HCT116 (cell line): ENCODE measurements around the gene RBM8A. TPM values are rescaled to one million over a fixed set of nuclear protein-coding genes. Genes with fewer than 3 reads are reported as not detected.

Experiments used
- ATAC-seq: fragments of 200-7000 bp; cut with Tn5 transposase; 2 replicates; pipeline ENCODE4 v1.9.1; 2020; ENCODE audit warnings: mild to moderate bottlenecking, moderate library complexity
- BruUV-seq: library from RNA; stranded (reverse); fragments of 400-500 nt; replicated peaks from 2 replicates; lab custom pipeline; 2021; lab: Mats Ljungman, UMichigan
- CTCF ChIA-PET: fragments of 300-600 bp; sonication (Branson Sonifier 250); formaldehyde crosslinking; loops from one replicate; lab custom pipeline; 2021; ENCODE audit warnings: antibody characterized with exemption; lab: Charles Lee
- POLR2A ChIA-PET: fragments of 300-600, 350-600 bp; sonication (Branson Sonifier 250); formaldehyde crosslinking; loops from one replicate; lab custom pipeline; 2021; ENCODE audit warnings: antibody characterized with exemption; lab: Charles Lee
- RAD21 ChIA-PET, 2 experiments: fragments of 300-600 bp; sonication (Branson Sonifier 250); formaldehyde crosslinking; loops; one replicate each; lab custom pipeline; 2023; ENCODE audit warnings: low total read pairs in 2 of 2; ENCODE audit not compliant: uncharacterized antibody in 2 of 2, unreplicated experiment in 2 of 2, low non-redundant PET in 1 of 2; lab: Charles Lee
- DNase-seq: peaks from one replicate; pipeline ENCODE4 v3.0.0-alpha.2; 2010; ENCODE audit warnings: low read depth, low spot score
- H2AFZ ChIP-seq: fragments of 200-600 bp; shearing (Covaris generic), sonication (generic); 2 replicates; pipeline ENCODE4 v1.6.1; 2017; ENCODE audit warnings: low read depth, mixed run types, mixed read lengths, antibody characterized with exemption, low read length; ENCODE audit not compliant: poor library complexity, severe bottlenecking
- H3K27ac ChIP-seq: 2 replicates; pipeline ENCODE4 v1.5.1; 2012; ENCODE audit warnings: low read depth, low read length
- H3K27me3 ChIP-seq: fragments of 200-600 bp; sonication (generic); 2 replicates; pipeline ENCODE4 v1.6.1; 2016; ENCODE audit warnings: mixed run types, low read length, mixed read lengths; ENCODE audit not compliant: insufficient read depth
- H3K36me3 ChIP-seq, 2 experiments: fragments of 200-500 bp in 1 of 2; fragments of 200-600 bp in 1 of 2; sonication (Bioruptor generic) in 1 of 2; sonication (generic) in 1 of 2; 2 replicates each; pipeline versions ENCODE4 v1.5.1 to v1.6.1; 2014 to 2016; ENCODE audit warnings: low read length in 2 of 2, inconsistent platforms in 1 of 2, mixed read lengths in 1 of 2, mixed run types in 1 of 2; ENCODE audit not compliant: insufficient read depth in 2 of 2, control insufficient read depth in 1 of 2
- H3K4me1 ChIP-seq, 2 experiments: fragments of 200-600 bp in 1 of 2; sonication (generic) in 1 of 2; 2 replicates each; pipeline versions ENCODE4 v1.5.1 to v1.6.1; 2012 to 2017; ENCODE audit warnings: low read length in 2 of 2, inconsistent platforms in 1 of 2, mild to moderate bottlenecking in 1 of 2, mixed read lengths in 1 of 2, mixed run types in 1 of 2, moderate library complexity in 1 of 2; ENCODE audit not compliant: insufficient read depth in 2 of 2, control insufficient read depth in 1 of 2
- H3K4me2 ChIP-seq: fragments of 200-600 bp; sonication (generic); 2 replicates; pipeline ENCODE4 v1.6.1; 2017; ENCODE audit warnings: mixed run types, low read length, mixed read lengths
- H3K4me3 ChIP-seq, 2 experiments: fragments of 200-600 bp in 1 of 2; sonication (generic) in 1 of 2; replicated peaks in 1 of 2; 2 replicates each; pipeline ENCODE4 v1.5.1; 2011 to 2016; ENCODE audit warnings: low read length in 2 of 2, control low read depth in 1 of 2, low read depth in 1 of 2, mild to moderate bottlenecking in 1 of 2, mixed read lengths in 1 of 2, mixed run types in 1 of 2
- H3K79me2 ChIP-seq: fragments of 200-600 bp; sonication (generic); 2 replicates; pipeline ENCODE4 v1.6.1; 2017; ENCODE audit warnings: mild to moderate bottlenecking, mixed run types, low read length, moderate library complexity, mixed read lengths; ENCODE audit not compliant: insufficient read depth
- H3K9ac ChIP-seq: fragments of 200-600 bp; sonication (generic); 2 replicates; pipeline ENCODE4 v1.6.1; 2016; ENCODE audit warnings: low read length, mixed read lengths
- H3K9me2 ChIP-seq: fragments of 200-600 bp; sonication (generic), shearing (Covaris generic); 2 replicates; pipeline ENCODE4 v1.6.1; 2017; ENCODE audit warnings: mixed run types, mild to moderate bottlenecking, moderate library complexity; ENCODE audit not compliant: insufficient read depth
- H3K9me3 ChIP-seq, 2 experiments: fragments of 200-500 bp in 1 of 2; fragments of 200-600 bp in 1 of 2; sonication (Bioruptor generic) in 1 of 2; sonication (generic) in 1 of 2; 2 replicates each; pipeline ENCODE4 v1.6.1; 2014 to 2017; ENCODE audit warnings: low read length in 2 of 2, mixed read lengths in 2 of 2, inconsistent platforms in 1 of 2, low read depth in 1 of 2, mild to moderate bottlenecking in 1 of 2, mixed run types in 1 of 2, moderate library complexity in 1 of 2; ENCODE audit not compliant: control insufficient read depth in 1 of 2, insufficient read depth in 1 of 2
- H4K20me1 ChIP-seq: fragments of 200-600 bp; sonication (generic), shearing (Covaris generic); 2 replicates; pipeline ENCODE4 v1.6.1; 2017; ENCODE audit warnings: mixed run types, mild to moderate bottlenecking, moderate library complexity; ENCODE audit not compliant: insufficient read depth
- FOSL1 ChIP-seq: IDR thresholded peaks from 2 replicates; pipeline ENCODE4 v1.6.1; 2012; ENCODE audit warnings: low read depth
- REST ChIP-seq: IDR thresholded peaks from 2 replicates; pipeline ENCODE4 v1.6.1; 2012; ENCODE audit warnings: low read depth
- intact Hi-C: fragments of 100-400 bp; cut with micrococcal nuclease; formaldehyde crosslinking; loops from 2 replicates; pipeline ENCODE4 v1.10.0; 2022
- total RNA-seq: library from RNA; stranded (reverse); gene quantifications from one replicate; pipeline ENCODE4 v1.2.1, GENCODE V29; 2021; ENCODE audit not compliant: unreplicated experiment
- TF ChIP-seq, protein P1 (sequence below): IDR thresholded peaks from 2 replicates; pipeline ENCODE4 v1.6.1; 2012

Gene RBM8A
- total RNA-seq, 1 experiment from 2014 or later: 195 TPM

GRCh38 chr1:145892486-145893087 lies 34.7 kb downstream of the RBM8A start:
- peaks cover 29 to 33% of the 10 kb centered on the region in 2 experiments for H3K4me1 ChIP-seq
- H3K4me3 ChIP-seq: peak overlapping the region in 1 of 2 experiments; percentile 25; a peak in 2 of 4 replicates
- POLR2A ChIA-PET: interaction anchor here (1.0 to 2.6 kb wide), 8 partner anchors 30 to 160 kb away, joined by 3 to 21 read pairs (median 6); partner anchors contain the start of genes ANKRD34A, PIAS3, POLR3GL and RBM8A
- RAD21 ChIA-PET: interaction anchor here (0.8 to 1.7 kb wide), 6 partner anchors 27 to 144 kb away, joined by 3 to 5 read pairs (median 4); partner anchors contain the start of genes PIAS3 (in 1 of the 2) and RBM8A (in 1 of the 2)
- no peaks in the 10 kb centered on the region for H3K27me3 ChIP-seq
- peak overlapping the region; percentile 71 for H3K4me2 ChIP-seq
- no peaks in the 10 kb centered on the region for H3K79me2 ChIP-seq
- TF ChIP-seq, protein P1, sequence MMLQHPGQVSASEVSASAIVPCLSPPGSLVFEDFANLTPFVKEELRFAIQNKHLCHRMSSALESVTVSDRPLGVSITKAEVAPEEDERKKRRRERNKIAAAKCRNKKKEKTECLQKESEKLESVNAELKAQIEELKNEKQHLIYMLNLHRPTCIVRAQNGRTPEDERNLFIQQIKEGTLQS: no peak
- TF ChIP-seq FOSL1 (no peak), REST (no peak)
- no peaks in the 10 kb centered on the region for H3K9me2 ChIP-seq
- ATAC-seq (peak; percentile 26), DNase-seq (no peak)
- CTCF ChIA-PET: interaction anchor here (0.7 to 3.3 kb wide), 23 partner anchors 9 to 144 kb away, joined by 3 to 36 read pairs (median 7); partner anchors contain the start of genes ANKRD34A, ITGA10, NUDT17 and PIAS3
- intact Hi-C loops: loop anchor here (1.0 to 5.0 kb wide), 3 partner anchors 18 to 121 kb away; partner anchors contain the start of gene ITGA10
- H4K20me1 ChIP-seq: no peaks in the 10 kb centered on the region
- peak overlapping the region; percentile 54 for H3K9ac ChIP-seq
- TSS peak; percentile 97 for BruUV-seq
- H3K36me3 ChIP-seq: no peaks in the 10 kb centered on the region
- peak overlapping the region; percentile 64 for H2AFZ ChIP-seq
- peak overlapping the region; percentile 78 for H3K27ac ChIP-seq
- no peaks in the 10 kb centered on the region for H3K9me3 ChIP-seq
